Activated T-helper 17 cell treated with anti-CD3 and anti-CD28 coated beads, Interleukin-2, amount 50 U/mL, for 72 hours (primary cell): Measurements from ENCODE around the gene NR3C1. TPM values are rescaled to one million over a fixed set of nuclear protein-coding genes. Genes with fewer than 3 reads are reported as not detected.
A peak's percentile ranks its signal among the peaks of the same experiment; 100 is the strongest.

ENCODE experiments used
- ATAC-seq: fragments of 150-1000 bp; cut with Tn5 transposase; replicated peaks from 2 replicates; pipeline ENCODE4 v1.10.0; 2021; ENCODE audit warnings: mild to moderate bottlenecking, moderate library complexity
- H3K27ac Mint-ChIP-seq: one replicate; pipeline ENCODE4 v1.8.0; 2022; ENCODE audit warnings: mixed read lengths
- H3K27me3 Mint-ChIP-seq: one replicate; pipeline ENCODE4 v1.8.0; 2022; ENCODE audit warnings: mixed read lengths
- H3K36me3 Mint-ChIP-seq: one replicate; pipeline ENCODE4 v1.8.0; 2022; ENCODE audit warnings: low read depth, mild to moderate bottlenecking, mixed read lengths
- H3K4me1 Mint-ChIP-seq: one replicate; pipeline ENCODE4 v1.8.0; 2022; ENCODE audit warnings: mixed read lengths
- H3K4me3 Mint-ChIP-seq: one replicate; pipeline ENCODE4 v1.8.0; 2022; ENCODE audit warnings: mild to moderate bottlenecking, mixed read lengths
- H3K9me3 Mint-ChIP-seq: one replicate; pipeline ENCODE4 v1.8.0; 2022; ENCODE audit warnings: mixed read lengths
- total RNA-seq, 2 donors: library from RNA; stranded (reverse); gene quantifications; one replicate each; pipeline ENCODE4 v1.2.3, GENCODE V29; 2022

Gene NR3C1
- total RNA-seq, 2 donors from 2014 or later: 33.2 to 48.3 TPM

- H3K9me3 Mint-ChIP-seq: no peaks in the 10 kb centered on the region
- no peaks in the 10 kb centered on the region for H3K27me3 Mint-ChIP-seq
- peaks cover 55% of the 10 kb centered on the region for H3K4me1 Mint-ChIP-seq
- peak overlapping the region; percentile 85 for H3K4me3 Mint-ChIP-seq
- H3K36me3 Mint-ChIP-seq: no peaks in the 10 kb centered on the region
- ATAC-seq: no peak
- peak overlapping the region; percentile 82 for H3K27ac Mint-ChIP-seq
Measured at GRCh38 chr5:143433670-143434069, 30.2 kb upstream of the NR3C1 start.

- H3K27ac Mint-ChIP-seq: no peak overlapping the region
- no peaks in the 10 kb centered on the region for H3K36me3 Mint-ChIP-seq
- no peak for ATAC-seq
- H3K27me3 Mint-ChIP-seq: no peaks in the 10 kb centered on the region
- H3K4me1 Mint-ChIP-seq: peaks cover 56% of the 10 kb centered on the region
- H3K4me3 Mint-ChIP-seq: peak overlapping the region; percentile 85
- H3K9me3 Mint-ChIP-seq: no peaks in the 10 kb centered on the region
Measured at GRCh38 chr5:143432658-143433239, 29.3 kb upstream of the NR3C1 start.

GRCh38 chr5:143431789-143432188, 28.3 kb upstream of the NR3C1 start:
- Mint-ChIP-seq H3K27ac (peak overlapping the region; percentile 25), H3K4me3 (peak overlapping the region; percentile 85), H3K27me3 (no peaks in the 10 kb centered on the region), H3K9me3 (no peaks in the 10 kb centered on the region), H3K4me1 (peaks cover 56% of the 10 kb centered on the region), H3K36me3 (no peaks in the 10 kb centered on the region)
- peak; percentile 81 for ATAC-seq

GRCh38 chr5:143428738-143429420, 25.4 kb upstream of the NR3C1 start:
- peaks cover 41% of the 10 kb centered on the region for H3K4me1 Mint-ChIP-seq

GRCh38 chr5:143428155-143428554, 24.7 kb upstream of the NR3C1 start:
- Mint-ChIP-seq H3K4me1 (peaks cover 36% of the 10 kb centered on the region), H3K36me3 (no peaks in the 10 kb centered on the region), H3K4me3 (no peak overlapping the region), H3K9me3 (no peaks in the 10 kb centered on the region), H3K27me3 (no peaks in the 10 kb centered on the region), H3K27ac (no peak overlapping the region)
- no peak for ATAC-seq

More at GRCh38 chr5:143428738-143429420, 25.4 kb upstream of the NR3C1 start:
- Mint-ChIP-seq H3K27me3 (no peaks in the 10 kb centered on the region), H3K9me3 (no peaks in the 10 kb centered on the region), H3K27ac (no peak overlapping the region), H3K4me3 (no peak overlapping the region), H3K36me3 (no peaks in the 10 kb centered on the region)
- ATAC-seq: no peak

- Mint-ChIP-seq H3K36me3 (no peaks in the 10 kb centered on the region), H3K27ac (peak overlapping the region; percentile 56), H3K4me1 (peaks cover 36% of the 10 kb centered on the region), H3K9me3 (no peaks in the 10 kb centered on the region), H3K27me3 (no peaks in the 10 kb centered on the region), H3K4me3 (peak overlapping the region; percentile 50)
- peak; percentile 40 for ATAC-seq
Measured at GRCh38 chr5:143427122-143427735, 23.7 kb upstream of the NR3C1 start.

GRCh38 chr5:143426437-143426991, 23.0 kb upstream of the NR3C1 start:
- peak; percentile 80 for ATAC-seq
- peak overlapping the region; percentile 50 for H3K4me3 Mint-ChIP-seq
- no peaks in the 10 kb centered on the region for H3K27me3 Mint-ChIP-seq
- no peaks in the 10 kb centered on the region for H3K36me3 Mint-ChIP-seq
- peak overlapping the region; percentile 56 for H3K27ac Mint-ChIP-seq
- peaks cover 28% of the 10 kb centered on the region for H3K4me1 Mint-ChIP-seq
- no peaks in the 10 kb centered on the region for H3K9me3 Mint-ChIP-seq

GRCh38 chr5:143425835-143426234, 22.3 kb upstream of the NR3C1 start:
- H3K27ac Mint-ChIP-seq: no peak overlapping the region
- no peaks in the 10 kb centered on the region for H3K36me3 Mint-ChIP-seq
- H3K4me1 Mint-ChIP-seq: peaks cover 25% of the 10 kb centered on the region
- no peak overlapping the region for H3K4me3 Mint-ChIP-seq
- H3K27me3 Mint-ChIP-seq: no peaks in the 10 kb centered on the region
- no peaks in the 10 kb centered on the region for H3K9me3 Mint-ChIP-seq
- ATAC-seq: no peak

GRCh38 chr5:143418140-143418866, 14.8 kb upstream of the NR3C1 start:
- peak overlapping the region; percentile 26 for H3K27ac Mint-ChIP-seq
- H3K9me3 Mint-ChIP-seq: no peaks in the 10 kb centered on the region
- peak overlapping the region; percentile 33 for H3K4me3 Mint-ChIP-seq
- H3K27me3 Mint-ChIP-seq: no peaks in the 10 kb centered on the region
- peaks cover 6% of the 10 kb centered on the region for H3K4me1 Mint-ChIP-seq
- no peaks in the 10 kb centered on the region for H3K36me3 Mint-ChIP-seq
- peak; percentile 87 for ATAC-seq

GRCh38 chr5:143417503-143418139, 14.1 kb upstream of the NR3C1 start:
- Mint-ChIP-seq H3K4me3 (peak overlapping the region; percentile 33), H3K9me3 (no peaks in the 10 kb centered on the region), H3K27me3 (no peaks in the 10 kb centered on the region), H3K4me1 (peaks cover 6% of the 10 kb centered on the region), H3K36me3 (no peaks in the 10 kb centered on the region), H3K27ac (peak overlapping the region; percentile 26)
- no peak for ATAC-seq

GRCh38 chr5:143416411-143416810, 12.9 kb upstream of the NR3C1 start:
- Mint-ChIP-seq H3K4me3 (no peak overlapping the region), H3K9me3 (no peaks in the 10 kb centered on the region), H3K27me3 (no peaks in the 10 kb centered on the region), H3K27ac (no peak overlapping the region), H3K4me1 (peaks cover 12% of the 10 kb centered on the region), H3K36me3 (no peaks in the 10 kb centered on the region)
- ATAC-seq: no peak

GRCh38 chr5:143413958-143414669, 10.6 kb upstream of the NR3C1 start:
- peak overlapping the region; percentile 32 for H3K4me3 Mint-ChIP-seq
- no peaks in the 10 kb centered on the region for H3K36me3 Mint-ChIP-seq
- H3K4me1 Mint-ChIP-seq: peaks cover 12% of the 10 kb centered on the region
- H3K9me3 Mint-ChIP-seq: no peaks in the 10 kb centered on the region
- no peak overlapping the region for H3K27ac Mint-ChIP-seq
- no peaks in the 10 kb centered on the region for H3K27me3 Mint-ChIP-seq
- ATAC-seq: no peak

GRCh38 chr5:143412661-143413342, 9.3 kb upstream of the NR3C1 start:
- no peak overlapping the region for H3K27ac Mint-ChIP-seq
- no peaks in the 10 kb centered on the region for H3K9me3 Mint-ChIP-seq
- H3K4me3 Mint-ChIP-seq: no peak overlapping the region
- no peaks in the 10 kb centered on the region for H3K36me3 Mint-ChIP-seq
- no peak for ATAC-seq
- peaks cover 6% of the 10 kb centered on the region for H3K4me1 Mint-ChIP-seq
- H3K27me3 Mint-ChIP-seq: no peaks in the 10 kb centered on the region
